ENCODE results near the gene SOCS1. TPM values are rescaled to one million over a fixed set of nuclear protein-coding genes. Genes with fewer than 3 reads are reported as not detected.

SOCS1 gene
- 2.9 TPM for total RNA-seq
- long read RNA-seq, transcript SOCS1-201 (2 exons, 1,225 nt): major isoform, 5 of 7 reads
- long read RNA-seq, partial matches to known transcripts: 0 of 7 reads
- long read RNA-seq, other reads (novel, unspliced or antisense): 0 of 7 reads

DNA sequence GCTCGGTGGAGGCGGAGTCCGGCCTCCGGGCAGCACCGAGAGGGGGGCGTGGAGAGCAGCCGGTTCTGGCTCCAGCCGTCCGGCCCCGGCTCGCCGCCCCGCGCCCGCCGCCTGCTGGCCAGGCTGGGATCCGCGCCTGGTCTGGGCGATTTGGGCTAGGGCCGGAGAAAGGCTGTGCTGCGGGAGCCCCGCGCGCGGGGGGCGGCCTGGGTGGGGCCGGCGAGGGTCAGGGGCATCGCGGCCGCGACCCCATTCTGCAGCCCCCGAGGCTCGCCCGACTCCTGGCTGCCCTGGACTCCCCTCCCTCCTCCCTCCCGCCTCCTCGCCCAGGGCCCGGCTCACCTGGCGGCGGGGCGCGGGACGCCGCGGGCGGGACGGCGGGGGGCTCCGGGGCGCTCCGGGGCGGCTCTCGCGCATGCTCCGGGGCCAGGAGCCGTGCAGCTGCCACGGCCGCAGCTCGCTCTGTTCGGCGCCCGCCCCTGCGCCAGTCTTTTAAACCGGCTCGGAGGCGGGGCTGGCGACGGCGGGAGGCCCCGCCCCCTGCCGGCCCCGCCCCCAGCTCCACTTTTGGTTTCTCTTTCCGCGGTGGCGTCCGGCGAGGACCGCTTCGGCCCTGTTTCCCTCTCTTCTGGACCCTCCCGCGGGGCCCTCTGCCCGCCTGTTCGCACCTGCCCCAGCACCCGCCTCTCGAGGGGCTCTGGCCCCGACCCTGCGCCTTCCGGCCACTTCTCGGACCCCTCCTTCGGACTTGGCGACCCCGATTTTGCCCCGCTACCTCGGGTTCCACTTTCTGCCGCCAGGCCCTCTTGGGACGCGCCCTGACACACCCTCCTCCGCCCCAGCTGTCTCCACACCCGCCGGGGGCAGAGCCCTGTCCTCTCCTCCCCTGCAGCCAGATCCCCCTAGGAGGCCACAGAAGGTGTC lies at the start of gene SOCS1:
Gene SOCS1 (minus strand): TSS at position 468 of the 924 bp plus-strand sequence. CDS start 726 bp downstream, outside the sequence.
- Histone ChIP-seq H3K36me3 (no peaks in the 10 kb centered on the region), H3K27ac (replicated peaks) (peak within 1 kb of the TSS; percentile 100), H3K9me3 (replicated peaks) (no peaks in the 10 kb centered on the region), H3K4me1 (peaks cover 58% of the 10 kb centered on the region), H3K27me3 (ENCODE audit: low read depth) (no peaks in the 10 kb centered on the region), H3K4me3 (peak within 1 kb of the TSS; percentile 90)
- intact Hi-C loops (cut with micrococcal nuclease): loop anchor here (5.0 to 10.0 kb wide), 2 partner anchors 99 to 284 kb away; no protein-coding TSS in a partner anchor
- DNase-seq: peak; percentile 87
- TF ChIP-seq, protein P1, sequence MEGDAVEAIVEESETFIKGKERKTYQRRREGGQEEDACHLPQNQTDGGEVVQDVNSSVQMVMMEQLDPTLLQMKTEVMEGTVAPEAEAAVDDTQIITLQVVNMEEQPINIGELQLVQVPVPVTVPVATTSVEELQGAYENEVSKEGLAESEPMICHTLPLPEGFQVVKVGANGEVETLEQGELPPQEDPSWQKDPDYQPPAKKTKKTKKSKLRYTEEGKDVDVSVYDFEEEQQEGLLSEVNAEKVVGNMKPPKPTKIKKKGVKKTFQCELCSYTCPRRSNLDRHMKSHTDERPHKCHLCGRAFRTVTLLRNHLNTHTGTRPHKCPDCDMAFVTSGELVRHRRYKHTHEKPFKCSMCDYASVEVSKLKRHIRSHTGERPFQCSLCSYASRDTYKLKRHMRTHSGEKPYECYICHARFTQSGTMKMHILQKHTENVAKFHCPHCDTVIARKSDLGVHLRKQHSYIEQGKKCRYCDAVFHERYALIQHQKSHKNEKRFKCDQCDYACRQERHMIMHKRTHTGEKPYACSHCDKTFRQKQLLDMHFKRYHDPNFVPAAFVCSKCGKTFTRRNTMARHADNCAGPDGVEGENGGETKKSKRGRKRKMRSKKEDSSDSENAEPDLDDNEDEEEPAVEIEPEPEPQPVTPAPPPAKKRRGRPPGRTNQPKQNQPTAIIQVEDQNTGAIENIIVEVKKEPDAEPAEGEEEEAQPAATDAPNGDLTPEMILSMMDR (IDR thresholded peaks at IDR 0.05; ENCODE audit: borderline replicate concordance): peak; percentile 94

- H3K27me3 ChIP-seq (ENCODE audit: low read depth): no peaks in the 10 kb centered on the region
- H3K4me1 ChIP-seq: peaks cover 7% of the 10 kb centered on the region
- intact Hi-C loops (cut with micrococcal nuclease): no loop called here
- H3K36me3 ChIP-seq: no peaks in the 10 kb centered on the region
- TF ChIP-seq, protein P1 (IDR thresholded peaks at IDR 0.05; ENCODE audit: borderline replicate concordance): no peak
- no peak for DNase-seq
- H3K4me3 ChIP-seq: no peak overlapping the region
- no peak overlapping the region for H3K27ac ChIP-seq (replicated peaks)
- no peaks in the 10 kb centered on the region for H3K9me3 ChIP-seq (replicated peaks)
Measured at GRCh38 chr16:11303405-11304138, 47.6 kb upstream of the SOCS1 start.

GRCh38 chr16:11302977-11303376 lies 47.0 kb upstream of the SOCS1 start:
- intact Hi-C loops (cut with micrococcal nuclease): no loop called here
- DNase-seq: no peak

DNA sequence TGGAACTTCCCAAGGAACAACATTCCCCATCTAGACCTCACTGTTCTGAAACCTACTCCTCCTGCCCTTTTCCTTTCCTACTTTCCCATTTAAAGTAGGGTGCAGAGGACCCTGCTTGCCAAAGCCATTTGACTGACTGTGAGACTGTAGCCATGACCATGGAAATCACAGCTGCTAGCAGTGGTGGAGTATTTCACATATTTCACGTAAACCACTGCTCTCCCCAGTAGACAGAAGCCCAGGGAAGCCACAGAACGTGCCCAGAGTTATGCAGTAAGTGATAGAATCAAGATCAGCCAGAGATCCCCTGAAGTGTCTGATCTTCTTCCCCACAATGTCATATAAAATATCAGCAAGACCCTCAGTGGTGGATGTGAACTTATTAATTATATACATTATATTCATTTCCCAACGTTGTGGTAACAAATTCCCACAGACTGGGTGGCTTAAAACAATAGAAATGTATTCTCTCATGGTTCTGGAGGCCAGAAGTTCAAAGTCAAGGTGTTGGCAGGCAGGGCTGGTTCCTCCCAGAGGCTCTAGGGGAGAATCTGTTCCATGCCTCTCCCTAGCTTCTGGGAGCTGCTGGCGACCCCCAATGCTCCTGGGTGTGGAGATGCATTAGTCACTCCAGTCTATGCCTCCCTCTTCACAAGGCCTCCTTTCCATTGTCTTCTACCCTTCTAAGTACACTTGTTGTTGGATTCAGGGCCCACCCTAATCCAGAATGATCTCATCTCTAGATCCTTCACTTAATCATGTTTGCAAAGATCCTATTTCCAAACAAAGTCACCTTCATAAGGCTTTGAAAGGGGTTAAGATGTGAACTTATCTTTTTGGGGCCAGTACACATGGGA lies 45.9 kb upstream of the SOCS1 start:
- TF ChIP-seq, protein P1 (IDR thresholded peaks at IDR 0.05; ENCODE audit: borderline replicate concordance): no peak
- Histone ChIP-seq H3K27ac (replicated peaks) (no peak overlapping the region), H3K36me3 (no peaks in the 10 kb centered on the region), H3K9me3 (replicated peaks) (no peaks in the 10 kb centered on the region), H3K27me3 (ENCODE audit: low read depth) (no peaks in the 10 kb centered on the region), H3K4me3 (no peak overlapping the region), H3K4me1 (peaks cover 18% of the 10 kb centered on the region)
- intact Hi-C loops (cut with micrococcal nuclease): no loop called here
- DNase-seq: no peak

More at GRCh38 chr16:11302977-11303376, 47.0 kb upstream of the SOCS1 start:
- no peak overlapping the region for H3K27ac ChIP-seq (replicated peaks)
- no peaks in the 10 kb centered on the region for H3K27me3 ChIP-seq (ENCODE audit: low read depth)
- H3K4me3 ChIP-seq: no peak overlapping the region
- H3K4me1 ChIP-seq: peaks cover 7% of the 10 kb centered on the region
- TF ChIP-seq, protein P1 (IDR thresholded peaks at IDR 0.05; ENCODE audit: borderline replicate concordance): no peak
- no peaks in the 10 kb centered on the region for H3K36me3 ChIP-seq
- H3K9me3 ChIP-seq (replicated peaks): no peaks in the 10 kb centered on the region

DNA sequence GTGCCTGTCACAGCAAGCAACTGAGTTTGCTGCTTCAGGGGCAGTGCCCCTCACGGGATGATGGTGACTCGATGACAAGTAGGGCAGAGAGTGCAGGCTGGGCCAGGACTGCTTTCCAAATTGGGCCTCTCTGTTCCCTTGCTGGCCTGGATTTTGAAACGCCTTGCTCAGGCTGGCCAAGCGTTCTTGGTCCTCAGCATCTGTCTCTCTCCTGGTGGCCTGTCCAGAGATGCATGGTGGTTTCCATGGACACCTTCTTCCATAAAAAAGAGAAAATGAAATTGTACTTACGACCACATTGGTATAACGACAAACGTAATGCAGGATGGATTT lies 44.5 kb upstream of the SOCS1 start:
- TF ChIP-seq, protein P1 (IDR thresholded peaks at IDR 0.05; ENCODE audit: borderline replicate concordance): no peak
- H3K27me3 ChIP-seq (ENCODE audit: low read depth): no peaks in the 10 kb centered on the region
- no peak for DNase-seq
- H3K27ac ChIP-seq (replicated peaks): no peak overlapping the region
- H3K36me3 ChIP-seq: no peaks in the 10 kb centered on the region
- intact Hi-C loops (cut with micrococcal nuclease): no loop called here
- H3K4me1 ChIP-seq: peaks cover 23% of the 10 kb centered on the region
- no peak overlapping the region for H3K4me3 ChIP-seq
- H3K9me3 ChIP-seq (replicated peaks): no peaks in the 10 kb centered on the region

Data from left ventricle myocardium inferior (tissue), 1 donor.